K562 (cell line): ENCODE data around the gene ARID3C. TPM values are rescaled to one million over a fixed set of nuclear protein-coding genes. Genes with fewer than 3 reads are reported as not detected.

ENCODE experiments used
- ARID3B ChIP-seq: fragments of 250-450 bp; sonication (Bioruptor Pico); IDR thresholded peaks from 2 replicates; pipeline ENCODE4 v1.4.0; 2020; ENCODE audit warnings: borderline replicate concordance
- CBX2 ChIP-seq: fragments of 200-600 bp; sonication (generic); IDR thresholded peaks from one replicate; pipeline ENCODE4 v1.6.1; 2012; ENCODE audit warnings: mild to moderate bottlenecking, low read length, inconsistent platforms; ENCODE audit not compliant: insufficient read depth, poor library complexity, severe bottlenecking
- FIP1L1 ChIP-seq: fragments of 200-400 bp; formaldehyde crosslinking; IDR thresholded peaks from 2 replicates; pipeline ENCODE4 v1.6.1; 2018; ENCODE audit warnings: mild to moderate bottlenecking, low read depth, low read length; ENCODE audit not compliant: poor library complexity, severe bottlenecking
- FUS ChIP-seq: fragments of 200-400 bp; formaldehyde crosslinking; optimal IDR thresholded peaks from 2 replicates; pipeline ENCODE3; 2017; ENCODE audit warnings: low read depth, low read length
- MYC ChIP-seq, 2 experiments: fragments of 250-450 bp in 1 of 2; sonication (Bioruptor Pico) in 1 of 2; IDR thresholded peaks; 2 replicates each; pipeline versions ENCODE4 v1.5.1 to v1.6.1; 2012 to 2021; ENCODE audit warnings: low read depth in 2 of 2, borderline replicate concordance in 1 of 2, improper control_type of control experiment in 1 of 2, low read length in 1 of 2, mild to moderate bottlenecking in 1 of 2, moderate library complexity in 1 of 2
- RERE ChIP-seq: sonication (generic); formaldehyde crosslinking; IDR thresholded peaks from 2 replicates; pipeline ENCODE4 v1.8.0; 2023; ENCODE audit warnings: missing genetic modification reagents, mild to moderate bottlenecking, borderline replicate concordance
- polyA plus RNA-seq, 8 experiments: library from polyadenylated mRNA; depleted of rRNA in 4 of 8; stranded (reverse) in 5 of 8; unstranded in 3 of 8; fragments of >200 nt; fragmentation: Nextera tagmentation in 2 of 8; fragmentation: Illumina TruSeq in 1 of 8; extraction: Ambion mirVana in 2 of 8; extraction: Trizol in 1 of 8; gene quantifications; 2 replicates each; pipeline versions ENCODE4 v1.2.1 to v1.2.3, GENCODE V29; 2011 to 2014; ENCODE audit warnings: inconsistent platforms in 1 of 8, missing spikeins in 1 of 8
- total RNA-seq, 7 experiments: library from RNA; depleted of rRNA in 6 of 7; stranded (reverse); fragments of >200 nt in 6 of 7; fragmentation: Illumina TruSeq in 2 of 7; extraction: Trizol in 2 of 7; gene quantifications; 2 replicates each; pipeline versions ENCODE4 v1.2.1 to v1.2.3, GENCODE V29; 2011 to 2021; ENCODE audit warnings: low replicate concordance in 1 of 7

Gene ARID3C
- total and polyA plus RNA-seq, 9 of the 15 experiments (the other 6 are each of a cell fraction or from before 2014, with no cell fraction given), result not detected

- TF ChIP-seq RERE (CRISPR knock-in tag), result no peak
- TF ChIP-seq FIP1L1, result no peak
- TF ChIP-seq CBX2, result no peak
- TF ChIP-seq FUS, result no peak
- no peak for TF ChIP-seq MYC (IDR thresholded peaks at IDR 0.05; ENCODE audit: low read depth, low read length)
- TF ChIP-seq MYC (CRISPR knock-in tag; IDR thresholded peaks at IDR 0.05; ENCODE audit: borderline replicate concordance, low read depth), result no peak
- no peak for TF ChIP-seq ARID3B (CRISPR knock-in tag)
Observed at GRCh38 chr9:34623374-34624235, 5.3 kb downstream of the ARID3C start (continued).
